ENCODE results near the gene TTC39A.

TTC39A gene

GRCh38 chr1:51323778-51324177 lies 6.6 kb downstream of the TTC39A start:
- no peak overlapping the region for H3K27ac ChIP-seq
- no peaks in the 10 kb centered on the region; the same call in 1 of the 2 replicates for H3K36me3 ChIP-seq
- H3K4me3 ChIP-seq (ENCODE audit: low read depth, low read length): no peak overlapping the region
- TF ChIP-seq CTCF (IDR thresholded peaks at IDR 0.05; ENCODE audit: low read depth, low read length): no peak
- DNase-seq: no peak
- no peaks in the 10 kb centered on the region for H3K9me3 ChIP-seq (ENCODE audit: severe bottlenecking)
- H3K27me3 ChIP-seq (ENCODE audit: insufficient read depth, low read depth, severe bottlenecking): no peaks in the 10 kb centered on the region

GRCh38 chr1:51322417-51323101 lies 7.8 kb downstream of the TTC39A start:
- no peaks in the 10 kb centered on the region for H3K27me3 ChIP-seq (ENCODE audit: insufficient read depth, low read depth, severe bottlenecking)
- H3K4me3 ChIP-seq (ENCODE audit: low read depth, low read length): no peak overlapping the region
- no peak for DNase-seq
- no peak for TF ChIP-seq CTCF (IDR thresholded peaks at IDR 0.05; ENCODE audit: low read depth, low read length)
- peaks cover 5% of the 10 kb centered on the region; the same call in 1 of the 2 replicates for H3K36me3 ChIP-seq
- no peaks in the 10 kb centered on the region for H3K9me3 ChIP-seq (ENCODE audit: severe bottlenecking)
- H3K27ac ChIP-seq: no peak overlapping the region

GRCh38 chr1:51321924-51322280 lies 8.5 kb downstream of the TTC39A start:
- H3K9me3 ChIP-seq (ENCODE audit: severe bottlenecking): no peaks in the 10 kb centered on the region
- no peak overlapping the region for H3K4me3 ChIP-seq (ENCODE audit: low read depth, low read length)
- no peak overlapping the region for H3K27ac ChIP-seq
- no peak for TF ChIP-seq CTCF (IDR thresholded peaks at IDR 0.05; ENCODE audit: low read depth, low read length)
- no peaks in the 10 kb centered on the region for H3K27me3 ChIP-seq (ENCODE audit: insufficient read depth, low read depth, severe bottlenecking)
- DNase-seq: no peak
- peaks cover 5% of the 10 kb centered on the region; the same call in 1 of the 2 replicates for H3K36me3 ChIP-seq

- no peak for DNase-seq
- Histone ChIP-seq H3K4me3 (ENCODE audit: low read depth, low read length) (no peak overlapping the region), H3K27ac (no peak overlapping the region), H3K36me3 (peaks cover 5% of the 10 kb centered on the region; the same call in 1 of the 2 replicates), H3K27me3 (ENCODE audit: insufficient read depth, low read depth, severe bottlenecking) (no peaks in the 10 kb centered on the region), H3K9me3 (ENCODE audit: severe bottlenecking) (no peaks in the 10 kb centered on the region)
- no peak for TF ChIP-seq CTCF (IDR thresholded peaks at IDR 0.05; ENCODE audit: low read depth, low read length)
Observed at GRCh38 chr1:51320967-51321923, 9.1 kb downstream of the TTC39A start.

- no peak overlapping the region for H3K4me3 ChIP-seq (ENCODE audit: low read depth, low read length)
- no peak overlapping the region for H3K27ac ChIP-seq
- TF ChIP-seq CTCF (IDR thresholded peaks at IDR 0.05; ENCODE audit: low read depth, low read length): no peak
- no peaks in the 10 kb centered on the region for H3K9me3 ChIP-seq (ENCODE audit: severe bottlenecking)
- DNase-seq: no peak
- H3K27me3 ChIP-seq (ENCODE audit: insufficient read depth, low read depth, severe bottlenecking): no peaks in the 10 kb centered on the region
- peaks cover 5% of the 10 kb centered on the region for H3K36me3 ChIP-seq
Observed at GRCh38 chr1:51317798-51318197, 12.6 kb downstream of the TTC39A start.

All from WERI-Rb-1 (cell line).